WERI-Rb-1 (cell line): ENCODE measurements around the gene SUN1.
"Not testable (repeated sequence)": the region's sequence is repeated elsewhere in the genome, so short reads cannot be mapped to it uniquely, and the experiment has no call there.

Experiments
- DNase-seq: peaks from one replicate; pipeline ENCODE4 v3.0.0-alpha.2; 2020
- H3K27ac ChIP-seq: fragments of 250-450 bp; sonication (Bioruptor Pico); 2 replicates; pipeline ENCODE4 v1.5.1; 2020; ENCODE audit warnings: mild to moderate bottlenecking, moderate library complexity
- H3K27me3 ChIP-seq: fragments of 250-450 bp; sonication (Bioruptor Pico); 2 replicates; pipeline ENCODE4 v1.5.1; 2021; ENCODE audit warnings: mild to moderate bottlenecking, low read depth, moderate library complexity; ENCODE audit not compliant: insufficient read depth, severe bottlenecking
- H3K36me3 ChIP-seq: fragments of 250-450 bp; sonication (Bioruptor Pico); 2 replicates; pipeline ENCODE4 v1.5.1; 2020; ENCODE audit warnings: mild to moderate bottlenecking, moderate library complexity
- H3K4me3 ChIP-seq: 2 replicates; pipeline ENCODE4 v1.5.1; 2011; ENCODE audit warnings: low read depth, mild to moderate bottlenecking, control low read depth, low read length
- H3K9me3 ChIP-seq: fragments of 250-450 bp; sonication (Bioruptor Pico); 2 replicates; pipeline ENCODE4 v1.5.1; 2021; ENCODE audit warnings: mild to moderate bottlenecking, moderate library complexity; ENCODE audit not compliant: severe bottlenecking
- TF ChIP-seq, protein P1 (sequence below): IDR thresholded peaks from 2 replicates; pipeline ENCODE4 v1.5.1; 2011; ENCODE audit warnings: low read depth, mild to moderate bottlenecking, control low read depth, inconsistent platforms, low read length

Gene SUN1

DNA sequence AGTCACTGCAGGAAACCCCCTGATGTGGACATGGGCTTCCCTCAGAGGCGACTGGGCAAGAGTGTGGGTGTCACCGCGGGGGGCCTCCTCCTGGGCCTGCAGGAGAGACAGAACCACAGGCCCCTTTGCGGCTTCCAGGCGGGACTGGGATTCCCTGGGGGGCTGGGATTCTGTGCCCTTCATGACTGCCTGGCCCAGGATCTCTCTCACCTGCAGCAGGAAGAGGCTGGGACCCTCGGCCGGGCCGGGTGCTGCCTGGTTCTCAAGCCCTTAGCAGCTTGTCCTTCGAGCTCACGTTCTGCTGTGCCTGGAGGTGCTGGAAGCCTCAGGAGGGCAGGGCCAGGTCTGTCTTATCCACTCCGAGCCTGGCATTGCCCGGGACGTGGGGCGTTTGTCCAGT is 11.8 kb downstream of the SUN1 start:
- Histone ChIP-seq H3K4me3 (no peak overlapping the region), H3K9me3 (no peaks in the 10 kb centered on the region), H3K36me3 (peaks cover 72% of the 10 kb centered on the region), H3K27ac (no peak overlapping the region), H3K27me3 (no peaks in the 10 kb centered on the region)
- DNase-seq, result no peak
- TF ChIP-seq, protein P1, sequence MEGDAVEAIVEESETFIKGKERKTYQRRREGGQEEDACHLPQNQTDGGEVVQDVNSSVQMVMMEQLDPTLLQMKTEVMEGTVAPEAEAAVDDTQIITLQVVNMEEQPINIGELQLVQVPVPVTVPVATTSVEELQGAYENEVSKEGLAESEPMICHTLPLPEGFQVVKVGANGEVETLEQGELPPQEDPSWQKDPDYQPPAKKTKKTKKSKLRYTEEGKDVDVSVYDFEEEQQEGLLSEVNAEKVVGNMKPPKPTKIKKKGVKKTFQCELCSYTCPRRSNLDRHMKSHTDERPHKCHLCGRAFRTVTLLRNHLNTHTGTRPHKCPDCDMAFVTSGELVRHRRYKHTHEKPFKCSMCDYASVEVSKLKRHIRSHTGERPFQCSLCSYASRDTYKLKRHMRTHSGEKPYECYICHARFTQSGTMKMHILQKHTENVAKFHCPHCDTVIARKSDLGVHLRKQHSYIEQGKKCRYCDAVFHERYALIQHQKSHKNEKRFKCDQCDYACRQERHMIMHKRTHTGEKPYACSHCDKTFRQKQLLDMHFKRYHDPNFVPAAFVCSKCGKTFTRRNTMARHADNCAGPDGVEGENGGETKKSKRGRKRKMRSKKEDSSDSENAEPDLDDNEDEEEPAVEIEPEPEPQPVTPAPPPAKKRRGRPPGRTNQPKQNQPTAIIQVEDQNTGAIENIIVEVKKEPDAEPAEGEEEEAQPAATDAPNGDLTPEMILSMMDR, result no peak

DNA sequence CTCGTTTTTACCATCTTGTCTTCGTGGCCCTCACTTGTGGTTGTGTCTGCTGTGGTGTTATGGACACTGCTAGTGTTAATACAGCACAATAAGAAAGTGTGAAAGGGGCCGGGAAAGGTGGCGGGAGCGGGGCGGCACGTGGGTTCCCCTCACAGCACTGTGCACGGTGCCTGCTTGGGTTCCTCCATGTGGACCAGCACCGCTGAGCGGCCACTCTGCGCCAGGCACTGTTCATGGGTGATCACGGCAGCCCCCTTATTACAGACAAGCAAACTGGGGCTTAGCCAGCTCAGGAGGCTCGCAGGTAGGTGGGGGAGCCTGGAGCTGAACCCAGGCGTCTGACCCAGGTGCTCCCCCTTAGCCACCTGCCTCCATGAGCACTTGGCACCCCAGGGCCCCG is 12.2 kb downstream of the SUN1 start:
- H3K4me3 ChIP-seq, result no peak overlapping the region
- no peak for DNase-seq
- no peak overlapping the region for H3K27ac ChIP-seq
- no peaks in the 10 kb centered on the region for H3K9me3 ChIP-seq
- TF ChIP-seq, protein P1, result no peak
- H3K27me3 ChIP-seq, result no peaks in the 10 kb centered on the region
- peaks cover 72% of the 10 kb centered on the region for H3K36me3 ChIP-seq

DNA sequence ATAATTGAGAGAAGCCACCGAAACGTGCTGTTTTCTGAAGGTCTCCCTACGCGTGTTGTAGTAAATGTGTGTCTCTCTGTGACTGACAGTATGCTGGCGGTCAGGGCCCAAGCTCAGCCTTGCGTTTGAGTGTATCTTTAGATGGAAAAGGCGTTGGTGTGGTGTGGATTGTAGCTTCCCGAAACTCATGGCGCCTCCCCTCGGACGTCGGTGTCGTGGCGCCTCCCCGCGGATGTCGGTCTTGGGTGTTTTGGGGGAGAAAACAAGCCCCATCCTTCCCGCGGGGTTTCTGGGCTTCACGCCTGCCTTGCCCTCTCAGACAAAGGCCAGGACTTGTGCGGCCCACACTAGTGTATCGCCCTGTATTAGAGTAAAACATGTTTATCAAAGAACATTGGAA is 12.8 kb downstream of the SUN1 start:
- H3K27me3 ChIP-seq, result no peaks in the 10 kb centered on the region
- no peak overlapping the region for H3K27ac ChIP-seq
- no peak overlapping the region for H3K4me3 ChIP-seq
- DNase-seq, result no peak
- no peaks in the 10 kb centered on the region for H3K9me3 ChIP-seq
- peaks cover 72% of the 10 kb centered on the region for H3K36me3 ChIP-seq
- TF ChIP-seq, protein P1, result no peak

DNA sequence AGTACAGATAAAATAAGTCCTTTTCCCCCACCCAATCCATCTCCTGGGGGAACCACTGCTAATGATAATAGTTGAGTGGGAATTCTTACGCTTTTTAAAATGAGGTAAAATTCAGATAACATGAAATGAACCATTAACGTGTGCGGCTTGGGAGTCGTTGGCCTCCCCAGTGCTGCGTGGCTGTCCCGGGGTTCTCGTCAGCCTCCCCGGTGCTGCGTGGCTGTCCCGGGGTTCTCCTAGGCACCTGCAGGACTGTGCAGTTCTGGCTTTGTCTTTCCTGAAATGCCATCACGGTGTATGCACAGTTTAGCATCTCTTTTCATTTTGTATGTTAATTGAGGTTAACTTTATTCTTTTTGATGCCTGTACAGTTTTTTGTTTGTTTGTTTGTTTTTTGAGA is 13.5 kb downstream of the SUN1 start:
- Histone ChIP-seq H3K9me3 (no peaks in the 10 kb centered on the region), H3K27ac (no peak overlapping the region), H3K27me3 (no peaks in the 10 kb centered on the region), H3K36me3 (peaks cover 71% of the 10 kb centered on the region), H3K4me3 (no peak overlapping the region)
- TF ChIP-seq, protein P1, result no peak
- no peak for DNase-seq

DNA sequence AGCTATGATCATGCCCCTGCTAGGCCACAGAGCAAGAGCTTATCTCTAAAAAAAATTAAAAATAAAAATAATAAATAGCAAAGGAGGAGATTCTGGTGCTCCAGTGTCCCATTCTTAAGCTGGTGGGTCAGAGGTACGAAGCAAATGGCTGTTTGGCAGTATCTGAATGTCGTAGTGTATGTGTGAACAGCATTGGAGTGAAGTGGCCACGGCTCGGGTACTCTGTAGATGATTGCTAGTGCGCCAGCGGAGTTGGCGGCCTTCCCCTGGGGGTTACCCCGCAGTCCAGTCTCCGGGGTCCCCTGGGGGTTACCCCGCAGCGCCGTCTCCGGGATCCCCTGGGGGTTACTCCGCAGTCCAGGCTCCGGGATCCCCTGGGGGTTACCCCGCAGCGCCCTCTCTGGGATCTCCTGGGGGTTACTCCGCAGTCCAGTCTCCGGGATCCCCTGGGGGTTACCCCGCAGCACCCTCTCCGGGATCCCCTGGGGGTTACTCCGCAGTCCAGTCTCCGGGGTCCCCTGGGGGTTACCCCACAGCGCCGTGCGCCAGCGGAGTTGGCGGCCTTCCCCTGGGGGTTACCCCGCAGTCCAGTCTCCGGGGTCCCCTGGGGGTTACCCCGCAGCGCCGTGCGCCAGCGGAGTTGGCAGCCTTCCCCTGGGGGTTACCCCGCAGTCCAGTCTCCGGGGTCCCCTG is 14.8 kb downstream of the SUN1 start:
- not testable (repeated sequence) for H3K27ac ChIP-seq, H3K4me3 ChIP-seq, H3K9me3 ChIP-seq, H3K27me3 ChIP-seq, DNase-seq
- peaks cover 79% of the 10 kb centered on the region for H3K36me3 ChIP-seq

DNA sequence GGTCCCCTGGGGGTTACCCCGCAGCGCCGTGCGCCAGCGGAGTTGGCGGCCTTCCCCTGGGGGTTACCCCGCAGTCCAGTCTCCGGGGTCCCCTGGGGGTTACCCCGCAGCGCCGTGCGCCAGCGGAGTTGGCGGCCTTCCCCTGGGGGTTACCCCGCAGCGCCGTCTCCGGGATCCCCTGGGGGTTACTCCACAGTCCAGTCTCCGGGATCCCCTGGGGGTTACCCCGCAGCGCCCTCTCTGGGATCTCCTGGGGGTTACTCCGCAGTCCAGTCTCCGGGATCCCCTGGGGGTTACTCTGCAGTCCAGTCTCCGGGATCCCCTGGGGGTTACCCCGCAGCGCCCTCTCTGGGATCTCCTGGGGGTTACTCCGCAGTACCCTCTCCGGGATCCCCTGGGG is 15.5 kb downstream of the SUN1 start:
- peaks cover 79% of the 10 kb centered on the region for H3K36me3 ChIP-seq
- DNase-seq, H3K4me3 ChIP-seq, H3K27me3 ChIP-seq, H3K27ac ChIP-seq, H3K9me3 ChIP-seq: not testable (repeated sequence)

DNA sequence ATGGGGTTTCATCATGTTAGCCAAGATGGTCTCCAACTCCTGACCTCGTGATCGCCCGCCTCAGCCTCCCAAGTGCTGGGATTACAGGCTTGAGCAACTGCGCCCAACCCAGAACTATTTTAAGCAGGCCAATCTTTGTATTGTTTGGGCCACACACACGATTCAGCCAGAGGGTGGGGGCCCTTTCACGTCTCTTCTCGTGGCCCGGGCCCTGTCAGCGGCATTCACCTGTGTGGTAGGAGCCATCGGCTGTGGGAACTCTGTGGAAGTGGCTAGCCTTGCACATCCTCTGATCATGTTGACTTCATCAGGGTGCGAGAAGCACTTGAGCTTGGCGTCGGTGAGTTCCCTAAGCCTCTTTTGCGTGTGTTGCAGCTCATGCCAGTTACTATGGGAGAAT is 16.9 kb downstream of the SUN1 start:
- Histone ChIP-seq H3K9me3 (no peaks in the 10 kb centered on the region), H3K27me3 (no peaks in the 10 kb centered on the region), H3K27ac (no peak overlapping the region), H3K4me3 (no peak overlapping the region), H3K36me3 (peaks cover 79% of the 10 kb centered on the region)
- TF ChIP-seq, protein P1, result no peak
- no peak for DNase-seq
